ENCODE measurements around the gene FAM90A1.
"Not testable (repeated sequence)": the region's sequence is repeated elsewhere in the genome, so short reads cannot be mapped to it uniquely, and the experiment has no call there.

FAM90A1 gene

GRCh38 chr12:8226992-8227731 lies at the start of gene FAM90A1:
TSS of gene FAM90A1 (minus strand) at chr12:8227618. CDS start at chr12:8224832, 2,786 bp downstream.
- in situ Hi-C loops (cut with HindIII; ENCODE audit: low sequenced_read_pairs): not testable (repeated sequence)

DNA sequence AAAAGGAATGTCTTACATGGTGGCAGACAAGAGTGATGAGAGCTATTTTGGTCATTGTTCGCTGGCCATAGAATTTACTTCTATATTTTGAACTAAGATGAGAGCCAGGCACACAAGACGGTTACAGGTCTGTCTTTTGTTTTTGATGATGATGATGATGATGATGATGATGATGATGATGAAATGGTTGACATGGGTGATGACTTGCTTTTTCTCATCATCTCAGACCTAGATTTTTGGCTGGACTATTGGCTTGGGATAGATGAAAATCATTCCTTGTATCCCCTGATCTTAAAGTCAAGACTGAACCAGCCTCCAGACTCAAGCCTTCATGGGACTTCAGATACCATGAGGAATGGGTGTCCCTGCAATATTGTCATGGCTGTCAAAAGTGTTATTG lies 49.0 kb upstream of the FAM90A1 start:
- in situ Hi-C loops (cut with HindIII; ENCODE audit: low sequenced_read_pairs): not testable (repeated sequence)

GRCh38 chr12:8266706-8267105 lies 39.3 kb upstream of the FAM90A1 start:
- in situ Hi-C loops (cut with HindIII; ENCODE audit: low sequenced_read_pairs): not testable (repeated sequence)

DNA sequence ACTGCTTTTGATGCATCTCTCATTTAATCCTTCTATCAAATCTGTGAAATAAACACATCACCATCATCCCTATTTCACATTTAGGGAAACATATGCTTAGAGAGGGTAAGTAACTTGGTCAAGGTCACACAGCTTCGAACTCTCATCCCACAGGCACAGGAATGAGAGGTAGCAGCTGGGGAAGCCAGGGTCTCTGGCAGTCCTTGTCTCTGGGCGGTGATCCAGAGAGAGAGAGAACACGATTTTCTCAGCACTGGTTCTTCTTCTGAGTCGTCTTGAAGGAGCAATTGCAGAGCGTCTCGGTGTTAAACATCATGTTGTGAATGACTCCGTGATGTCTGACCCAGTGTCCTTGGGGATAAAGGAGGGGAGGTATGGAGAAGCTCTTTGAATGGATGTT lies 36.8 kb upstream of the FAM90A1 start:
- in situ Hi-C loops (cut with HindIII; ENCODE audit: low sequenced_read_pairs): not testable (repeated sequence)

GRCh38 chr12:8261111-8261554 lies 33.7 kb upstream of the FAM90A1 start:
- in situ Hi-C loops (cut with HindIII; ENCODE audit: low sequenced_read_pairs): not testable (repeated sequence)

DNA sequence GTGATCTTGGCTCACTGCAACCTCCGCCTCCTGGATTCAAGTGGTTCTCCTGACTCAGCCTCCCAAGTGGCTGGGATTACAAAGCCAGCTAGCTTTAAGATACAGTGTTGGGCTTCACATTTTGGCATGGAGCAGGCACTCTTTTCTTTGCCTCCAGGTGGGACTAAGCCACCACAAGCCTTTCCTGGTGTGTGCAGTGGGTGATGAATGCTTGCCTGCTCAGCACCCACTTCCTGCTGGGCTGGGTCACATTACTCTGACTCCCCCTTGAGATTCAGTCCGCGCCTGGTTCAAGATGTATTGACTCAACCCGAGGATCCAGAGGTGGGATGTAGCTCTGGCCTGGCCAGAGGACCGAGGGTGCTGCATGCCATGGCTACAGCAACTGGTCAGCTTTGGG lies 28.9 kb upstream of the FAM90A1 start:
- in situ Hi-C loops (cut with HindIII; ENCODE audit: low sequenced_read_pairs): not testable (repeated sequence)

DNA sequence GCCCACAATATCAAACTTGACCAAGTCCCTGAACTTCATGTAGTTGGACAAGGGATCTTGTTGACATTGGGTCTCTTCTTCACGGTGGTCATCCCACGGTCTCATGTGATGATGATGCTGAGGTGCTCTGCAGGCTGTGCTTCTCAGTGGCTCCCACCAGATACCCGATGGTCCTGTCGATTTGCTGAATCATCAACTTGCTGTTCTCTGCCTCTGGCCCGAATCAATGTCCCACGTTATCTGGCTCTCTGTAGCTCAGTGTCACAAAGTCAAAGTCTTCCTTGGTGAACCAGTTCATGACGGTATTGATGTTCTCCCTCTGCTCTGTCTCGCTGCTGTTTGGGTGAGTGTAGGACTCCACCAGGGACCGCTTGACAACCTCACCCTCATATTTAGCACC lies 27.3 kb upstream of the FAM90A1 start:
- in situ Hi-C loops (cut with HindIII; ENCODE audit: low sequenced_read_pairs): not testable (repeated sequence)

- in situ Hi-C loops (cut with HindIII; ENCODE audit: low sequenced_read_pairs): not testable (repeated sequence)
Observed at GRCh38 chr12:8252056-8252818, 24.8 kb upstream of the FAM90A1 start.

- in situ Hi-C loops (cut with HindIII; ENCODE audit: low sequenced_read_pairs): not testable (repeated sequence)
Observed at GRCh38 chr12:8251616-8252015, 24.2 kb upstream of the FAM90A1 start.

GRCh38 chr12:8246941-8247535 lies 19.6 kb upstream of the FAM90A1 start:
- in situ Hi-C loops (cut with HindIII; ENCODE audit: low sequenced_read_pairs): not testable (repeated sequence)

DNA sequence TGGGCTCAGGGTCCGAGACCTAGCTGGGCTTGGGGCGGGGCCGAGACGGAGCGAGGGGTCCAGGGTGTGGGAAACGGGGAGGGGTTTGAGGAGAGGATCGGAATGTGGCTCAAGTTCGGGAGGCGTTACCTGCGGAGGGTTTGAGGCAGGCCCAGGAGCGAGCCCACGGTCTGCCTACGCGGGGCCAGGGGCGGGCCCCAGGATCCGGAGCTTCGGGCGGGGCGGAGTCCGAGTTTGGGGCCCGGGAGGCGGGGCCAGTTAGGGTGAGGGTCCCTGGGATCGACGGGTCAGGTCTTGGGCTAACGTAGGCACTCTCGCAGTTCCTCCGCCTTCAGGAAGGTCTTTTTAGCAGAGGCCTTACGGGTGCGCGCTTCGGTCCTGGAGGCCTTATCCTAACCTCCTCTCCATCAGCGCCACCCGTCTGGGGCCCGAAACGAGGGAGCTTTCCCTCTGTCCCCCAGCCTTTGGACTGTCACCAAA lies 16.3 kb upstream of the FAM90A1 start:
- in situ Hi-C loops (cut with HindIII; ENCODE audit: low sequenced_read_pairs): not testable (repeated sequence)

DNA sequence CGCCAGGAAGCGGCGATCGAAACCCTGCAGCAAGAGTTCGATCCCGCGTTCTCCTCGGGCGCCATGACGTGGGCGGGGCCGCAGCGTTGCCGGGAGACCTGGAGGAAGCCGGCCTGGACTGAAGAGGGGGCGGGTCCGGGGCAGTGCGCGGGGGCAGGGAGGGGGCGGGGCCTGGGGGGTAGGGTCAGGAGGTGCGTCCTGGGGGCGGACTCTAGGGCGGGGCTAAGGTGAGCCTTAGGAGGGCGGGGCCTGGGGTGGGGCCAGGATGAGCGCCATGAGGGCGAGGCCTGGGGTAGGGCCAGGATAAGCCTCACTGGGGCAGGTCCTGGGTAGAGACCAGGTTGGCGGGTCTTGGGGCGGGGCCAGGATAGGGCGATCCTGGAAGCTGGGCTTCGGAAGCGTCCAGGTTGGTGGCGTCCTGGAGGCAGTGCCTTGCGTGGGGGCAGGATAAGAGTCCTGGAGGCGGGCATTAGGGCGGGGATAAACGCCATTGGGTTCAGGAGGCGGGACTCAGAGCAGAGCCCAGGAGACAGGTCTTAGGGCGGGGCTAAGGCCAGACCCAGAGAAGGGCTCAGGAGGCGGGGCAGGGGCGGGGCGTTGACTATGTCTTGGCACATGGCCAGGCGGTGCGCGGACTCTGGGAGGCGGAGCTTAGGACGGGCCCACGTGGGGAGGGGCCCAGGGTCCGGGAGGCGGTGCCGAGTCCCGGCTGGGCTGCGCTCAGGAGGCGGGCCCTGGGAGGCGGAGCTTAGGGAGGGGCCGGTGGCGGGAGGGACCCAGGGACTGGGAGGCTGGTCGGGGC lies 15.7 kb upstream of the FAM90A1 start:
- in situ Hi-C loops (cut with HindIII; ENCODE audit: low sequenced_read_pairs): not testable (repeated sequence)

- in situ Hi-C loops (cut with HindIII; ENCODE audit: low sequenced_read_pairs): not testable (repeated sequence)
Observed at GRCh38 chr12:8242622-8242879, 15.1 kb upstream of the FAM90A1 start.

GRCh38 chr12:8241917-8242621 lies 14.7 kb upstream of the FAM90A1 start:
- in situ Hi-C loops (cut with HindIII; ENCODE audit: low sequenced_read_pairs): not testable (repeated sequence)

- in situ Hi-C loops (cut with HindIII; ENCODE audit: low sequenced_read_pairs): not testable (repeated sequence)
Observed at GRCh38 chr12:8240340-8241114, 13.1 kb upstream of the FAM90A1 start.

- in situ Hi-C loops (cut with HindIII; ENCODE audit: low sequenced_read_pairs): not testable (repeated sequence)
Observed at GRCh38 chr12:8237031-8237430, 9.6 kb upstream of the FAM90A1 start.

- in situ Hi-C loops (cut with HindIII; ENCODE audit: low sequenced_read_pairs): not testable (repeated sequence)
Observed at GRCh38 chr12:8235316-8236157, 8.1 kb upstream of the FAM90A1 start.

DNA sequence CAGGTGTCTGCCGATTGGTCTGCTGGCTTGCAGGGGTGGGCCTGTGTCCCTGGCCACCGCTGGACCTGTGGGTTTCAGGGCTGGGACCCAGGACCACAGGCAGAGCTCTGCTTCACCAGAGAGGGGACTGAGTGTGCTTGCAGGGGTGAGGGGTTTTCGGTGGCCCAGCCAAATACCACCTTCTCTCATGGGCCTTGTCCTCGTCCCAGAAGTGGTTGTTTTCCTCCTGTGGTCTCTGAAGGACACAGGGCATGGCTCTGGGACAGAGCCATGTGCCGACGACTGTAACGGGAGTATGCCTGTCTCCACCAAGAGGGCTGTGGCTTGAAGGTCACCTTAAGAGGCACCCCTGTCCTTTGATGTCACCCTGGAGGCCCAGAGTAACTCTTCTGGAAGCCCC lies 7.3 kb upstream of the FAM90A1 start:
- in situ Hi-C loops (cut with HindIII; ENCODE audit: low sequenced_read_pairs): not testable (repeated sequence)

Measured in DLD1 (cell line).